ENCODE data around the gene NRL. TPM values are rescaled to one million over a fixed set of nuclear protein-coding genes. Genes with fewer than 3 reads are reported as not detected.

The NRL gene
- total RNA-seq, 1 donor from 2014 or later: 1.8 TPM

GRCh38 chr14:24150567-24150966, 35.8 kb upstream of the NRL start:
- H3K9me3 Mint-ChIP-seq: no peaks in the 10 kb centered on the region
- peaks cover 14% of the 10 kb centered on the region for H3K36me3 Mint-ChIP-seq
- H3K27ac Mint-ChIP-seq: no peak overlapping the region
- DNase-seq (ENCODE audit: extremely low spot score, unreplicated experiment): no peak
- no peak overlapping the region for H3K4me3 Mint-ChIP-seq
- no peaks in the 10 kb centered on the region for H3K27me3 Mint-ChIP-seq
- H3K4me1 Mint-ChIP-seq (ENCODE audit: unreplicated experiment): peaks cover 21% of the 10 kb centered on the region
- TF ChIP-seq CTCF (conservative IDR thresholded peaks at IDR 0.05): no peak

- Mint-ChIP-seq H3K27ac (no peak overlapping the region), H3K4me3 (no peak overlapping the region), H3K27me3 (no peaks in the 10 kb centered on the region), H3K9me3 (no peaks in the 10 kb centered on the region), H3K4me1 (ENCODE audit: unreplicated experiment) (peaks cover 24% of the 10 kb centered on the region), H3K36me3 (peaks cover 12% of the 10 kb centered on the region)
- TF ChIP-seq CTCF (conservative IDR thresholded peaks at IDR 0.05): no peak
- no peak for DNase-seq (ENCODE audit: extremely low spot score, unreplicated experiment)
Measured at GRCh38 chr14:24150061-24150460, 35.3 kb upstream of the NRL start.

GRCh38 chr14:24149302-24149969, 34.7 kb upstream of the NRL start:
- DNase-seq (ENCODE audit: extremely low spot score, unreplicated experiment): no peak
- Mint-ChIP-seq H3K9me3 (no peaks in the 10 kb centered on the region), H3K4me3 (peak overlapping the region; percentile 98), H3K27me3 (no peaks in the 10 kb centered on the region), H3K27ac (no peak overlapping the region), H3K36me3 (peaks cover 10% of the 10 kb centered on the region), H3K4me1 (ENCODE audit: unreplicated experiment) (peaks cover 24% of the 10 kb centered on the region)
- TF ChIP-seq CTCF (conservative IDR thresholded peaks at IDR 0.05): no peak

GRCh38 chr14:24147761-24148428, 33.1 kb upstream of the NRL start:
- Mint-ChIP-seq H3K9me3 (no peaks in the 10 kb centered on the region), H3K4me1 (ENCODE audit: unreplicated experiment) (peaks cover 29% of the 10 kb centered on the region), H3K27ac (peak overlapping the region; percentile 46), H3K4me3 (peak overlapping the region; percentile 98), H3K36me3 (peaks cover 9% of the 10 kb centered on the region), H3K27me3 (no peaks in the 10 kb centered on the region)
- no peak for DNase-seq (ENCODE audit: extremely low spot score, unreplicated experiment)
- no peak for TF ChIP-seq CTCF (conservative IDR thresholded peaks at IDR 0.05)

GRCh38 chr14:24146978-24147760, 32.4 kb upstream of the NRL start, which contains the start of gene RNF31:
RNF31 (plus strand) TSS chr14:24147498; CDS start chr14:24147699, 201 bp downstream.
- Mint-ChIP-seq H3K36me3 (peaks cover 9% of the 10 kb centered on the region), H3K27me3 (no peaks in the 10 kb centered on the region), H3K4me3 (peak within 1 kb of the TSS; percentile 98), H3K4me1 (ENCODE audit: unreplicated experiment) (peaks cover 32% of the 10 kb centered on the region), H3K9me3 (no peaks in the 10 kb centered on the region), H3K27ac (peak within 1 kb of the TSS; percentile 92)
- no peak for TF ChIP-seq CTCF (conservative IDR thresholded peaks at IDR 0.05)
- DNase-seq (ENCODE audit: extremely low spot score, unreplicated experiment): peak; percentile 95
